22Rv1 (cell line): ENCODE results near the gene RAD51.

Source experiments
- H3K27ac ChIP-seq: fragments of 450-650 bp; 2 replicates; pipeline ENCODE4 v1.5.1; 2017
- ZFX ChIP-seq: fragments of 450-650 bp; IDR thresholded peaks from 2 replicates; pipeline ENCODE4 v1.6.1; 2017; ENCODE audit warnings: antibody characterized with exemption, borderline replicate concordance
- TF ChIP-seq, protein P1 (sequence below): fragments of 450-650 bp; IDR thresholded peaks from 2 replicates; pipeline ENCODE4 v1.5.1; 2017; ENCODE audit warnings: mild to moderate bottlenecking

Gene RAD51

DNA sequence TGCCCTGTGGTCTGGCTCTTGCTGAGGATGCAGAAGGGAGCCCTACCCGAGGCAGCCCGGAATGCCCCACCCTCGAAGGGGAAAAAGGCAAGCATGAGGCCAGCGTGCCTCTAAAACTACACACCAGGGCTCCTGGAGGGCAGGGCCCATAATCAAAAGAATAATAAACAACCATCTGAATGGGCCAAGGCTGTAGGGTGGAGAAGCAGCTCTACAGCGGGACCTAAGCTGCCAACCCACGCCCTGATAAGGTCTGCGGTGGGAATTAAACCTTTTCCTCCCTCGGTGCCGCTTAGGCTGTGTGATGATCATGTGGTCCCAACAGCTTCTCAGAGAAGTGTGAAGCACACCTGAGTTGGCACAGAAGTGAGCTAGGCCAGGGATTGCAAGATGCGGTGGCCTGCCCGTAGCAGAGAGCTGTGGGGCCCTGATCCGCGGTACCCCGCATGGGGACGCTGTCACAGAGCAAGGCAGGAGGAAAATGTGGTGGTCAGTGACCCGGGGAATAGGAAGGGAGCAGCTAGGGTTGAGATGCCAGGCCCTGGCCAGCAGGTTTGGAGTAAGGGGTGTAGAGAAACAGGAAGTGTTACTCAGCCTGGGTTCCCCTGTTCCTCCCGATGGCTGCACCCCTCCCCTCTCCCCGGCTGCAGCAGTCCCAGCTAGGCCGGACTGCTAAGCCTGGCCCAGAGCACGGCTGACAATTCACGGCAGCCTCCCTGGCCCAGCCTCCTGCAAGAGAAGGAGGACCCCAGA, 73.7 kb downstream of the RAD51 start:
- peak overlapping the region; percentile 33 for H3K27ac ChIP-seq
- TF ChIP-seq ZFX, result no peak
- TF ChIP-seq, protein P1, sequence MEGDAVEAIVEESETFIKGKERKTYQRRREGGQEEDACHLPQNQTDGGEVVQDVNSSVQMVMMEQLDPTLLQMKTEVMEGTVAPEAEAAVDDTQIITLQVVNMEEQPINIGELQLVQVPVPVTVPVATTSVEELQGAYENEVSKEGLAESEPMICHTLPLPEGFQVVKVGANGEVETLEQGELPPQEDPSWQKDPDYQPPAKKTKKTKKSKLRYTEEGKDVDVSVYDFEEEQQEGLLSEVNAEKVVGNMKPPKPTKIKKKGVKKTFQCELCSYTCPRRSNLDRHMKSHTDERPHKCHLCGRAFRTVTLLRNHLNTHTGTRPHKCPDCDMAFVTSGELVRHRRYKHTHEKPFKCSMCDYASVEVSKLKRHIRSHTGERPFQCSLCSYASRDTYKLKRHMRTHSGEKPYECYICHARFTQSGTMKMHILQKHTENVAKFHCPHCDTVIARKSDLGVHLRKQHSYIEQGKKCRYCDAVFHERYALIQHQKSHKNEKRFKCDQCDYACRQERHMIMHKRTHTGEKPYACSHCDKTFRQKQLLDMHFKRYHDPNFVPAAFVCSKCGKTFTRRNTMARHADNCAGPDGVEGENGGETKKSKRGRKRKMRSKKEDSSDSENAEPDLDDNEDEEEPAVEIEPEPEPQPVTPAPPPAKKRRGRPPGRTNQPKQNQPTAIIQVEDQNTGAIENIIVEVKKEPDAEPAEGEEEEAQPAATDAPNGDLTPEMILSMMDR, result no peak

DNA sequence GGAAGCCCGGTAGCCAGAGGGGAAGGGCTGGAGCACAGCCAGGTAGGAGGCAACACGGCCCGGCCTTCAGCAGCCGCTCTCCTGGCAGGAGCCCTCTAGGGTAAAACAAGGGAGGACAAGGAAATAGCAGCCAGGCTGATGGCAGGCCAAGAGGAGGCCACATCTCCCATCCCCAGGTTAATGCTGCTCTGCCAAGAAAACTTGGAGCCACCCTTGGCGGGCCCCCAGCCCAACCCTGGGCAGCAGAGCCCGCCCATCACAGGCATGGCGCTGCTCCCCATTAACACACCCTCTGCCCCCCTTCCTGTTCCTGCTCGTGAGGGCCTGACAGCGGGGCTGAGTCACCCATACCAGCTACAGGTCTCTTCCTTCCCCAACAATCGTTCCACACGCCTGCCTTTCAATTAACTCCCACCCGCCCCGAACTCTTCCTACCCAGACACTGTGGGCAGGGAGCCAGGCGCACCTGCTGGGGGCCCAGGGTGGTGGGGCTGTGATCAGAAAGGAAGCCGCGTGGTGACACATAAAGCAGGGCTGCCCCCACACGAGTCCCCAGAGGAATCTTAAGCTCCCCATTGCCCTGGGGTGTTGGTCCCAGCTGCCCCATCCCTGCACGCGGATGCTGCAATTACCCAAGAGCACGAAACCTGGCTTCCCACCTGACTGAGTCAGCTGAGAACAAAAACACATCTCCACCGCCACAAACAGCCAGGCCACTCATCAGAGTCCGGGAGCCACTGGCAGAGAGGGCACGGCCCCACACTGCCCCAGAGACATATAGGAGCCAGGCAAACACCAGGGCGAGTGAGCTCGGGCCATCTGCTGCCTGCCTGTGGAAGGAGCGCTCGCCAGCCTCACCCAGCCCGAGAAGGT, 74.5 kb downstream of the RAD51 start, which contains the start of gene C15orf62:
Gene C15orf62, plus strand, starts transcription at position 707 of the 873 bp plus-strand sequence. CDS start 516 bp downstream, outside the sequence.
- H3K27ac ChIP-seq, result peak within 1 kb of the TSS; percentile 33
- TF ChIP-seq, protein P1, result no peak
- TF ChIP-seq ZFX, result no peak

DNA sequence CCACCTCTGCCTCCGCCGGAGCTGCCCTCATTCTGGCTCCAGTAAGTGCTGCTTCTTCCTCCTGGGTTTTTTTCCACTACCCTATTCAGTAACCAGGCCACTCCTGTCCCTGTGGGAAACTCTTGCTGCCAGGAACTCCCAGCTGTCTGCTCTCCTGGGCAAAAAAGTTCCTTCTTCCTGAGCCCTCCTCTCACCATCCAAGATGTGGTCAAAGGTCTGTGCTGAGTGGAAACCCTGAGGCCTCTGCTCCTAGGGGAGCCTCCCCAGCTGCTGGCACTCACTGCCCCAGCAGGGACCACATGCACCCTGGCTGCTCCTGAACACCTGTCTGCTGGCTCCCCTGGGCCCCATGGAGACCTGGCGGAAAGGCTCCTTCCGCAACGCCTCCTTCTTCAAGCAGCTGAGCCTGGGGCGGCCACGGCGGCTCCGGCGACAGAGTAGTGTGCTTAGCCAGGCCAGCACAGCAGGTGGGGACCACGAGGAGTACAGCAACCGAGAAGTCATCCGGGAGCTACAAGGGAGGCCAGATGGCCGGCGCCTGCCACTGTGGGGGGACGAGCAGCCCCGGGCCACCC, 75.3 kb downstream of the RAD51 start:
- TF ChIP-seq ZFX, result no peak
- TF ChIP-seq, protein P1, result no peak
- no peak overlapping the region for H3K27ac ChIP-seq

DNA sequence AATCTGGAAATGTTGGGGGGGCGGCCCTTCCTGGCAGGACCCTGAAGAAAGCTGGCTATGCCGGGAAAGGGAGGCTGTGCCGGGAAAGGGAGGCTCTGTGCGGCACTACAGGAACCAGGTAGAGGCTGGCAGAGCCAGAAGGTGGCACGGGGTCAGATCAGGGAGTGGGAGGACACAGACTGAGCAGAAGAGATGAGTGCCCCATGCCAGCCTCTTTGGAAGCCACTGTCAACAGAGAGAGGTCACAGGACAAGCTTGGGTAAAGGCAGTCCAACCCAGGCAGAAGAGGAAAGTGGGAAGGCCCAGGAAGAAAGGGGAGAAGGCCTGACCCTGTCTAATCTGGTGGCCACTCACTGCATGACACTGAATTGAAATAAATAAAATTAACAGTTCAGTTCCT, 76.3 kb downstream of the RAD51 start:
- TF ChIP-seq, protein P1, result no peak
- TF ChIP-seq ZFX, result no peak
- no peak overlapping the region for H3K27ac ChIP-seq

DNA sequence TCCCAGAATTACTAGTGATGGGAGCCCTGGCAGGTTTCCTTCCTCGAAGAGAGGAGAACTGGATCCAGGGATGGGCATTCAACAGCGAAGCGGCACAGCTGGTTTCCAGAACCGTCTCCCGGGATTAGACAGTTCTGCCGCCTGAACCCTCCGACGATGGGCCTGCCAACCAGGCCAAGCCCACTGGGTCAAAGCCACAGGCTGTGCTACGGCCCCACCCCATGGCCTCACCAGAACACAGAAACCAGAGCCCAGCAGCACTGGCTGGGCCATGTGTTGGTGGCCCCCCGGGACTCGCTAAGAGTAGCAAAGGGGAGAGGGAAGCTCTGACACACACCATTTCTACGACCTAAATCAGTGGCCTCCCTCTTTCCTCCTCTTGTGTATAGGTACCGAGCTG, 77.0 kb downstream of the RAD51 start:
- TF ChIP-seq, protein P1, result no peak
- H3K27ac ChIP-seq, result no peak overlapping the region

DNA sequence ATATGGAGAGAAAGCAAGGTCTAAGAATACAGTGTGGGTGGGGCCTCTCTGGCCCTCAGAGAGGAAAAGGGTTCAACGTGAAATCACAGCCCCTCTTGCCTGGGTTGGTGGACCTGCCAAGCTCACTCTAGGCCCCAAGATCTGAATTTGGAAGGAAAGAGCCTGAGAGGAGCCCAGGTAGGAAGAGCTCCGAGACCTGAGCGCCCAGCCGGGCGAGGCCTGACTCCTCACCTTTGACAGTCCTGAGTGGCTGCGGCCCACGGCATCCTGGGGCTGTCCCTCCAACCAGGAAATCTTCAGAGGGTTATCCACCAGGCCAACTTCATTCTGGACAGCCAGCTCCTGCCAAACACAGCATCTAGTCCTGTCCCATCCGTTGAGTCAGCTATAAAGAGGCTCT, 78.5 kb downstream of the RAD51 start:
- TF ChIP-seq ZFX, result no peak
- TF ChIP-seq, protein P1, result no peak
- no peak overlapping the region for H3K27ac ChIP-seq
